ENCODE measurements around the gene PTGIR. TPM values are rescaled to one million over a fixed set of nuclear protein-coding genes. Genes with fewer than 3 reads are reported as not detected.

Gene PTGIR
- 5.0 and 11.2 TPM in 2 replicates for total RNA-seq

GRCh38 chr19:46624958-46625661, at the start of gene PTGIR:
TSS of gene PTGIR (minus strand) at chr19:46625089. CDS start at chr19:46624225, 864 bp downstream.

GRCh38 chr19:46661020-46661731, 36.3 kb upstream of the PTGIR start, which contains the start of gene DACT3:
TSS of gene DACT3 (minus strand) at chr19:46661182. CDS start at chr19:46661064, 118 bp downstream.

GRCh38 chr19:46635920-46636761, 11.3 kb upstream of the PTGIR start, which contains the start of gene GNG8:
TSS of gene GNG8 (minus strand) at chr19:46636202. CDS start at chr19:46634682, 1,520 bp downstream.

GRCh38 chr19:46601318-46602224, 23.3 kb downstream of the PTGIR start, which contains the start of gene CALM3:
TSS of gene CALM3 (plus strand) at chr19:46601330. CDS start at chr19:46601435, 105 bp downstream.

Other genes starting within 250 kb of the PTGIR start
- gene CCDC8, start 211.5 kb downstream of the PTGIR start, total RNA-seq, result 22.2 and 22.5 TPM in 2 replicates
- gene PNMA8C, start 196.2 kb downstream of the PTGIR start, total RNA-seq, result not detected in 2 replicates
- gene PNMA8A, start 153.5 kb downstream of the PTGIR start, total RNA-seq, result 3.2 and 3.4 TPM in 2 replicates
- 0.29 and 0.35 TPM in 2 replicates for gene PNMA8B, start 129.2 kb downstream of the PTGIR start, total RNA-seq
- gene CALM3, start 23.8 kb downstream of the PTGIR start, total RNA-seq, result 350 and 373 TPM in 2 replicates
- gene GNG8, start 11.1 kb upstream of the PTGIR start, total RNA-seq, result not detected in 2 replicates
- 4.0 and 5.1 TPM in 2 replicates for gene DACT3, start 36.1 kb upstream of the PTGIR start, total RNA-seq
- gene PRKD2, start 92.0 kb upstream of the PTGIR start, total RNA-seq, result 23.4 and 25.2 TPM in 2 replicates
- 21.6 and 30.7 TPM in 2 replicates for gene FKRP, start 121.0 kb upstream of the PTGIR start, total RNA-seq
- 73.0 and 76.4 TPM in 2 replicates for gene STRN4, start 121.4 kb upstream of the PTGIR start, total RNA-seq
- gene SLC1A5, start 163.5 kb upstream of the PTGIR start, total RNA-seq, result 347 and 349 TPM in 2 replicates
- gene AP2S1, start 225.8 kb upstream of the PTGIR start, total RNA-seq, result 347 and 432 TPM in 2 replicates
- 22.8 and 26.6 TPM in 2 replicates for gene ARHGAP35, start 235.9 kb upstream of the PTGIR start, total RNA-seq

Measured in myometrial cell (primary cell).